Measurements from ENCODE around the gene GPR85.

- TF ChIP-seq EZH2phosphoT487 (IDR thresholded peaks at IDR 0.05; ENCODE audit: low read depth, severe bottlenecking, unreplicated experiment) = no peak
- TF ChIP-seq CTCF (IDR thresholded peaks at IDR 0.05; ENCODE audit: poor library complexity) = no peak
- TF ChIP-seq EZH2 (IDR thresholded peaks at IDR 0.05; ENCODE audit: borderline replicate concordance) = no peak
Observed at GRCh38 chr7:113044394-113044793, 42.2 kb downstream of the GPR85 start.
